OCI-LY3 (cell line): ENCODE results near the gene SCRN2.

Source experiments
- H2AFZ ChIP-seq: fragments of 200-600, 300-600 bp; shearing (Covaris generic); 2 replicates; pipeline ENCODE4 v1.6.0; 2014; ENCODE audit warnings: antibody characterized with exemption, low read depth, low read length
- H3K27ac ChIP-seq: fragments of 200-600, 300-600 bp; sonication (generic); 2 replicates; pipeline ENCODE4 v1.5.1; 2014; ENCODE audit warnings: mild to moderate bottlenecking, low read length, moderate library complexity, mixed read lengths
- H3K27me3 ChIP-seq: fragments of 200-600, 300-600 bp; sonication (generic); 2 replicates; pipeline ENCODE4 v1.6.1; 2014; ENCODE audit warnings: low read depth, low read length, mixed read lengths
- H3K36me3 ChIP-seq: fragments of 200-600, 300-600 bp; sonication (generic); replicated peaks from 2 replicates; pipeline ENCODE3; 2014; ENCODE audit warnings: low read depth, low read length, mixed read lengths
- H3K4me1 ChIP-seq: fragments of 300-600, 200-600 bp; sonication (generic); 2 replicates; pipeline ENCODE4 v1.6.1; 2014; ENCODE audit warnings: low read length, mixed read lengths
- H3K4me2 ChIP-seq: fragments of 200-600, 300-600 bp; sonication (generic); 2 replicates; pipeline ENCODE4 v1.6.1; 2014; ENCODE audit warnings: low read length, mixed read lengths
- H3K4me3 ChIP-seq: fragments of 300-600, 200-600 bp; sonication (generic); 2 replicates; pipeline ENCODE4 v1.5.1; 2014; ENCODE audit warnings: antibody characterized with exemption, mild to moderate bottlenecking, low read length, moderate library complexity
- H3K79me2 ChIP-seq: fragments of 300-600, 200-600 bp; shearing (Covaris generic); 2 replicates; pipeline ENCODE4 v1.6.1; 2014; ENCODE audit warnings: mild to moderate bottlenecking, low read length, mixed read lengths
- H3K9ac ChIP-seq: fragments of 300-600, 200-600 bp; shearing (Covaris generic); 2 replicates; pipeline ENCODE4 v1.6.0; 2014; ENCODE audit warnings: mild to moderate bottlenecking, low read length, moderate library complexity
- H3K9me3 ChIP-seq: fragments of 200-600, 300-600 bp; shearing (Covaris generic); 2 replicates; pipeline ENCODE4 v1.6.1; 2014; ENCODE audit warnings: low read length, mixed read lengths; ENCODE audit not compliant: insufficient read depth
- H4K20me1 ChIP-seq: fragments of 200-600, 300-600 bp; sonication (generic); 2 replicates; pipeline ENCODE4 v1.6.1; 2016; ENCODE audit warnings: low read length, mixed read lengths; ENCODE audit not compliant: insufficient read depth
- CTCF ChIP-seq: fragments of 200-600, 300-600 bp; sonication (generic); IDR thresholded peaks from 2 replicates; pipeline ENCODE4 v1.5.1; 2014; ENCODE audit warnings: antibody characterized with exemption, low read length, low read depth
- EZH2phosphoT487 ChIP-seq: fragments of 200-600 bp; shearing (Covaris generic); IDR thresholded peaks from 2 replicates; pipeline ENCODE4 v1.6.1; 2018; ENCODE audit warnings: antibody characterized with exemption, mixed run types, low read depth

Gene SCRN2

GRCh38 chr17:47792979-47793378 lies 48.1 kb downstream of the SCRN2 start:
- TF ChIP-seq EZH2phosphoT487: no peak
- no peak for TF ChIP-seq CTCF
- Histone ChIP-seq H3K4me1 (no peaks in the 10 kb centered on the region), H3K27me3 (peaks cover 45% of the 10 kb centered on the region), H3K9ac (no peak overlapping the region), H2AFZ (no peak overlapping the region), H4K20me1 (no peaks in the 10 kb centered on the region), H3K9me3 (no peaks in the 10 kb centered on the region), H3K36me3 (no peaks in the 10 kb centered on the region), H3K27ac (no peak overlapping the region), H3K4me3 (no peak overlapping the region), H3K4me2 (no peak overlapping the region), H3K79me2 (no peaks in the 10 kb centered on the region)

GRCh38 chr17:47792457-47792856 lies 48.6 kb downstream of the SCRN2 start:
- H3K79me2 ChIP-seq: no peaks in the 10 kb centered on the region
- H3K27me3 ChIP-seq: peaks cover 45% of the 10 kb centered on the region
- H2AFZ ChIP-seq: no peak overlapping the region

GRCh38 chr17:47791025-47791424 lies 50.0 kb downstream of the SCRN2 start:
- H3K4me1 ChIP-seq: no peaks in the 10 kb centered on the region
- no peak overlapping the region for H3K27ac ChIP-seq
- no peak overlapping the region for H3K4me2 ChIP-seq
- H3K79me2 ChIP-seq: no peaks in the 10 kb centered on the region
- TF ChIP-seq EZH2phosphoT487 (no peak), CTCF (no peak)
- H4K20me1 ChIP-seq: no peaks in the 10 kb centered on the region
- no peak overlapping the region for H2AFZ ChIP-seq
- no peaks in the 10 kb centered on the region for H3K36me3 ChIP-seq
- H3K4me3 ChIP-seq: no peak overlapping the region
- peaks cover 45% of the 10 kb centered on the region for H3K27me3 ChIP-seq
- no peaks in the 10 kb centered on the region for H3K9me3 ChIP-seq
- no peak overlapping the region for H3K9ac ChIP-seq

More at GRCh38 chr17:47792457-47792856, 48.6 kb downstream of the SCRN2 start:
- H3K9me3 ChIP-seq: no peaks in the 10 kb centered on the region
- H4K20me1 ChIP-seq: no peaks in the 10 kb centered on the region
- H3K4me3 ChIP-seq: no peak overlapping the region
- H3K27ac ChIP-seq: no peak overlapping the region
- no peak for TF ChIP-seq CTCF
- TF ChIP-seq EZH2phosphoT487: no peak
- no peak overlapping the region for H3K4me2 ChIP-seq
- H3K4me1 ChIP-seq: no peaks in the 10 kb centered on the region
- H3K36me3 ChIP-seq: no peaks in the 10 kb centered on the region
- no peak overlapping the region for H3K9ac ChIP-seq

GRCh38 chr17:47789611-47790561 lies 51.2 kb downstream of the SCRN2 start:
- H3K4me1 ChIP-seq: no peaks in the 10 kb centered on the region
- H3K4me3 ChIP-seq: no peak overlapping the region
- H4K20me1 ChIP-seq: no peaks in the 10 kb centered on the region
- TF ChIP-seq EZH2phosphoT487 (no peak), CTCF (no peak)
- H3K36me3 ChIP-seq: no peaks in the 10 kb centered on the region
- H3K9me3 ChIP-seq: no peaks in the 10 kb centered on the region
- H3K9ac ChIP-seq: no peak overlapping the region
- H3K4me2 ChIP-seq: no peak overlapping the region
- H3K27me3 ChIP-seq: peaks cover 36% of the 10 kb centered on the region
- no peak overlapping the region for H2AFZ ChIP-seq
- no peak overlapping the region for H3K27ac ChIP-seq
- no peaks in the 10 kb centered on the region for H3K79me2 ChIP-seq
